WTC11 (cell line): ENCODE data around the gene KIAA1671. TPM values are rescaled to one million over a fixed set of nuclear protein-coding genes. Genes with fewer than 3 reads are reported as not detected.

Experiments used
- ATAC-seq: fragments of 200-7000 bp; cut with Tn5 transposase; 2 replicates; pipeline ENCODE4 v1.10.0; 2021; ENCODE audit warnings: mild to moderate bottlenecking, moderate library complexity
- CTCF ChIA-PET: fragments of 300-600 bp; sonication (Branson Sonifier 250); formaldehyde crosslinking; loops from one replicate; lab custom pipeline; 2021; ENCODE audit warnings: antibody characterized with exemption; lab: Charles Lee
- POLR2A ChIA-PET: fragments of 350-600 bp; sonication (Branson Sonifier 250); formaldehyde crosslinking; loops from one replicate; lab custom pipeline; 2021; ENCODE audit warnings: antibody characterized with exemption; lab: Charles Lee
- DNase-seq: peaks from one replicate; pipeline ENCODE4 v3.0.0; 2021; ENCODE audit warnings: low spot score
- H3K27ac Mint-ChIP-seq: 2 replicates; pipeline ENCODE4 v1.8.0; 2021; ENCODE audit warnings: mixed read lengths
- H3K27me3 Mint-ChIP-seq: 2 replicates; pipeline ENCODE4 v1.8.0; 2021; ENCODE audit warnings: low read depth, mild to moderate bottlenecking, moderate library complexity, mixed read lengths
- H3K36me3 Mint-ChIP-seq: 2 replicates; pipeline ENCODE4 v1.8.0; 2021; ENCODE audit warnings: mixed read lengths
- H3K4me1 Mint-ChIP-seq: 2 replicates; pipeline ENCODE4 v1.8.0; 2022; ENCODE audit warnings: mixed read lengths
- H3K4me3 Mint-ChIP-seq: 2 replicates; pipeline ENCODE4 v1.8.0; 2021; ENCODE audit warnings: mild to moderate bottlenecking, moderate library complexity, mixed read lengths
- H3K9me3 Mint-ChIP-seq: 2 replicates; pipeline ENCODE4 v1.8.0; 2021; ENCODE audit warnings: mixed read lengths
- CREB1 ChIP-seq: sonication (generic); formaldehyde crosslinking; IDR thresholded peaks from 2 replicates; pipeline ENCODE4 v1.8.0; 2023; ENCODE audit warnings: mild to moderate bottlenecking, missing genetic modification reagents
- CREM ChIP-seq: sonication (generic); formaldehyde crosslinking; IDR thresholded peaks from 2 replicates; pipeline ENCODE4 v1.8.1; 2022; ENCODE audit warnings: mild to moderate bottlenecking, missing genetic modification reagents, moderate library complexity
- GRHL2 ChIP-seq: fragments of 250-450 bp; sonication (Bioruptor Pico); IDR thresholded peaks from 2 replicates; pipeline ENCODE4 v1.8.0; 2022; ENCODE audit warnings: mild to moderate bottlenecking, moderate library complexity; ENCODE audit not compliant: insufficient replicate concordance, severe bottlenecking
- HMGA2 ChIP-seq: fragments of 250-450 bp; sonication (Bioruptor Pico); IDR thresholded peaks from 2 replicates; pipeline ENCODE4 v1.4.0; 2021; ENCODE audit warnings: mild to moderate bottlenecking, moderate library complexity
- MYBL2 ChIP-seq: sonication (generic); formaldehyde crosslinking; IDR thresholded peaks from 2 replicates; pipeline ENCODE4 v1.8.1; 2023; ENCODE audit warnings: mild to moderate bottlenecking, moderate library complexity, missing genetic modification reagents
- NR1H2 ChIP-seq: sonication (generic); formaldehyde crosslinking; IDR thresholded peaks from 2 replicates; pipeline ENCODE4 v1.9.0; 2021; ENCODE audit warnings: mild to moderate bottlenecking, moderate library complexity, missing genetic modification reagents
- OVOL2 ChIP-seq: fragments of 250-450 bp; sonication (Bioruptor Pico); IDR thresholded peaks from 2 replicates; pipeline ENCODE4 v1.9.0; 2021; ENCODE audit warnings: mild to moderate bottlenecking, borderline replicate concordance
- SMAD3 ChIP-seq: sonication (generic); formaldehyde crosslinking; IDR thresholded peaks from 2 replicates; pipeline ENCODE4 v1.8.0; 2022; ENCODE audit warnings: missing genetic modification reagents, mild to moderate bottlenecking, borderline replicate concordance
- SOX15 ChIP-seq: fragments of 250-450 bp; sonication (Bioruptor Pico); IDR thresholded peaks from 2 replicates; pipeline ENCODE4 v1.9.0; 2021; ENCODE audit warnings: mild to moderate bottlenecking
- TEAD4 ChIP-seq: sonication (generic); formaldehyde crosslinking; IDR thresholded peaks from 2 replicates; pipeline ENCODE4 v1.8.0; 2022; ENCODE audit warnings: mild to moderate bottlenecking, missing genetic modification reagents
- ZNF317 ChIP-seq: sonication (generic); formaldehyde crosslinking; IDR thresholded peaks from 2 replicates; pipeline ENCODE4 v1.8.1; 2023; ENCODE audit warnings: low read depth, mild to moderate bottlenecking, moderate library complexity, missing genetic modification reagents, borderline replicate concordance
- total RNA-seq: library from RNA; stranded (reverse); gene quantifications from 3 replicates; pipeline ENCODE4 v1.2.3, GENCODE V29; 2021
- TF ChIP-seq, protein P1 (sequence below): sonication (generic); formaldehyde crosslinking; conservative IDR thresholded peaks from 2 replicates; pipeline ENCODE4 v1.8.1; 2022; ENCODE audit warnings: mild to moderate bottlenecking, missing genetic modification reagents
- TF ChIP-seq, protein P2 (sequence below): sonication (generic); formaldehyde crosslinking; IDR thresholded peaks from 2 replicates; pipeline ENCODE4 v1.8.0; 2022; ENCODE audit warnings: mild to moderate bottlenecking, missing genetic modification reagents
- TF ChIP-seq, protein P3 (sequence below): fragments of 250-450 bp; sonication (Bioruptor Pico); IDR thresholded peaks from 2 replicates; pipeline ENCODE4 v1.9.0; 2021; ENCODE audit warnings: mild to moderate bottlenecking, borderline replicate concordance
- TF ChIP-seq, protein P4 (sequence below): sonication (generic); formaldehyde crosslinking; conservative IDR thresholded peaks from 2 replicates; pipeline ENCODE4 v1.8.1; 2023; ENCODE audit warnings: mild to moderate bottlenecking, low read depth, missing genetic modification reagents, moderate library complexity
- TF ChIP-seq, protein P5 (sequence below): sonication (generic); formaldehyde crosslinking; IDR thresholded peaks from 2 replicates; pipeline ENCODE4 v1.8.1; 2023; ENCODE audit warnings: mild to moderate bottlenecking, missing genetic modification reagents, moderate library complexity
- TF ChIP-seq, protein P6 (sequence below): sonication (generic); formaldehyde crosslinking; IDR thresholded peaks from 2 replicates; pipeline ENCODE4 v1.8.1; 2023; ENCODE audit warnings: mild to moderate bottlenecking, moderate library complexity, missing genetic modification reagents

KIAA1671 gene
- total RNA-seq, 1 experiment from 2014 or later, result 26.0 TPM

DNA sequence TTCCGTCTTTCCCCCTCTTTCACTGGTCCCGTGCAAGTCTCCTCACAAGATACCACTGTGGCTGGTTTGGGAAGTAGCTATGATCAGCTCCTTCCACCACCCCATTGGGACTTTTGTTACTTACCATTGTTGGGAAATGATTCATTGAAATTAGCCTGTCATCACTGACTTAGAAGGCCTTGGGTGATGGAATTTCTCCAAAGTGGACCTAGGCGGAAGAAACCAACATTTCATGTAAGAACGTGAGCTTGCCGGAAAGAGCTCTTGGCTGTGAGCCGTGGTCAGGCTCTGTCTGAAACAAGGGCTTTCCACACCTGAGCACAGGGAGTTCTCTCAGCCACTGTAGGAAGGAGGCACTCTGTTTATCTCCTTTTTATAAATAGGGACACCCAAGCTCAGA lies 223.7 kb downstream of the KIAA1671 start:
- Mint-ChIP-seq H3K9me3 (peaks cover 8% of the 10 kb centered on the region), H3K27ac (peak overlapping the region; percentile 67), H3K27me3 (no peaks in the 10 kb centered on the region), H3K4me3 (no peak overlapping the region), H3K4me1 (peaks cover 7% of the 10 kb centered on the region), H3K36me3 (peaks cover 16% of the 10 kb centered on the region)
- ATAC-seq (no peak), DNase-seq (no peak)
- TF ChIP-seq ZNF317 (CRISPR knock-in tag) (no peak), GRHL2 (CRISPR knock-in tag) (no peak), OVOL2 (CRISPR knock-in tag) (no peak), CREB1 (no peak)
- TF ChIP-seq, protein P1, sequence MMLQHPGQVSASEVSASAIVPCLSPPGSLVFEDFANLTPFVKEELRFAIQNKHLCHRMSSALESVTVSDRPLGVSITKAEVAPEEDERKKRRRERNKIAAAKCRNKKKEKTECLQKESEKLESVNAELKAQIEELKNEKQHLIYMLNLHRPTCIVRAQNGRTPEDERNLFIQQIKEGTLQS (CRISPR knock-in tag), result no peak
- TF ChIP-seq, protein P2, sequence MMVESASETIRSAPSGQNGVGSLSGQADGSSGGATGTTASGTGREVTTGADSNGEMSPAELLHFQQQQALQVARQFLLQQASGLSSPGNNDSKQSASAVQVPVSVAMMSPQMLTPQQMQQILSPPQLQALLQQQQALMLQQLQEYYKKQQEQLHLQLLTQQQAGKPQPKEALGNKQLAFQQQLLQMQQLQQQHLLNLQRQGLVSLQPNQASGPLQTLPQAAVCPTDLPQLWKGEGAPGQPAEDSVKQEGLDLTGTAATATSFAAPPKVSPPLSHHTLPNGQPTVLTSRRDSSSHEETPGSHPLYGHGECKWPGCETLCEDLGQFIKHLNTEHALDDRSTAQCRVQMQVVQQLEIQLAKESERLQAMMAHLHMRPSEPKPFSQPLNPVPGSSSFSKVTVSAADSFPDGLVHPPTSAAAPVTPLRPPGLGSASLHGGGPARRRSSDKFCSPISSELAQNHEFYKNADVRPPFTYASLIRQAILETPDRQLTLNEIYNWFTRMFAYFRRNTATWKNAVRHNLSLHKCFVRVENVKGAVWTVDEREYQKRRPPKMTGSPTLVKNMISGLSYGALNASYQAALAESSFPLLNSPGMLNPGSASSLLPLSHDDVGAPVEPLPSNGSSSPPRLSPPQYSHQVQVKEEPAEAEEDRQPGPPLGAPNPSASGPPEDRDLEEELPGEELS (CRISPR knock-in tag), result no peak
- TF ChIP-seq, protein P3, sequence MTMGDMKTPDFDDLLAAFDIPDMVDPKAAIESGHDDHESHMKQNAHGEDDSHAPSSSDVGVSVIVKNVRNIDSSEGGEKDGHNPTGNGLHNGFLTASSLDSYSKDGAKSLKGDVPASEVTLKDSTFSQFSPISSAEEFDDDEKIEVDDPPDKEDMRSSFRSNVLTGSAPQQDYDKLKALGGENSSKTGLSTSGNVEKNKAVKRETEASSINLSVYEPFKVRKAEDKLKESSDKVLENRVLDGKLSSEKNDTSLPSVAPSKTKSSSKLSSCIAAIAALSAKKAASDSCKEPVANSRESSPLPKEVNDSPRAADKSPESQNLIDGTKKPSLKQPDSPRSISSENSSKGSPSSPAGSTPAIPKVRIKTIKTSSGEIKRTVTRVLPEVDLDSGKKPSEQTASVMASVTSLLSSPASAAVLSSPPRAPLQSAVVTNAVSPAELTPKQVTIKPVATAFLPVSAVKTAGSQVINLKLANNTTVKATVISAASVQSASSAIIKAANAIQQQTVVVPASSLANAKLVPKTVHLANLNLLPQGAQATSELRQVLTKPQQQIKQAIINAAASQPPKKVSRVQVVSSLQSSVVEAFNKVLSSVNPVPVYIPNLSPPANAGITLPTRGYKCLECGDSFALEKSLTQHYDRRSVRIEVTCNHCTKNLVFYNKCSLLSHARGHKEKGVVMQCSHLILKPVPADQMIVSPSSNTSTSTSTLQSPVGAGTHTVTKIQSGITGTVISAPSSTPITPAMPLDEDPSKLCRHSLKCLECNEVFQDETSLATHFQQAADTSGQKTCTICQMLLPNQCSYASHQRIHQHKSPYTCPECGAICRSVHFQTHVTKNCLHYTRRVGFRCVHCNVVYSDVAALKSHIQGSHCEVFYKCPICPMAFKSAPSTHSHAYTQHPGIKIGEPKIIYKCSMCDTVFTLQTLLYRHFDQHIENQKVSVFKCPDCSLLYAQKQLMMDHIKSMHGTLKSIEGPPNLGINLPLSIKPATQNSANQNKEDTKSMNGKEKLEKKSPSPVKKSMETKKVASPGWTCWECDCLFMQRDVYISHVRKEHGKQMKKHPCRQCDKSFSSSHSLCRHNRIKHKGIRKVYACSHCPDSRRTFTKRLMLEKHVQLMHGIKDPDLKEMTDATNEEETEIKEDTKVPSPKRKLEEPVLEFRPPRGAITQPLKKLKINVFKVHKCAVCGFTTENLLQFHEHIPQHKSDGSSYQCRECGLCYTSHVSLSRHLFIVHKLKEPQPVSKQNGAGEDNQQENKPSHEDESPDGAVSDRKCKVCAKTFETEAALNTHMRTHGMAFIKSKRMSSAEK (CRISPR knock-in tag), result no peak
- POLR2A ChIA-PET, result no interaction called here
- CTCF ChIA-PET, result interaction anchor here (0.8 to 1.5 kb wide), 4 partner anchors 9 to 127 kb away, joined by 3 to 4 read pairs (median 4); no protein-coding TSS in a partner anchor

DNA sequence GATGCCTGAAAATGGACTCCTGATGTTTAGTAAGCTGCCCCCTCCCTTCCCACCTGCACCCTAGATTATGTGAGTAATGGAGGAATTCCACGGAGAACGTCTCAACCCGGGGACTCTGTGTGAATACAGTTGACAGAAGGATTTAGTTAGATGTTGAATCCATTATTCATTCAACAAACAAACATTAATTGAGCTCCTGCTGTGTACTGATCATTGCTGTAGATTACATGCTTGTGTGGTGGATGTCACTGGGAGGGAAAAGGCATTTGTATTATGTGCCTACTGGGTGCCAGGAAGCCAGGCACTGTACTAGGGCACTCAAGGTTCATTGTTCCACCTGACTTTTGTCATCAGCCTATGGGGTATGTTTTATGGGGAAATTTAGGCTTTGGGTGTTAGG lies 224.3 kb downstream of the KIAA1671 start:
- TF ChIP-seq CREM (CRISPR knock-in tag), result no peak
- no peak for TF ChIP-seq TEAD4 (CRISPR knock-in tag)
- no peak for TF ChIP-seq NR1H2
- TF ChIP-seq, protein P4, sequence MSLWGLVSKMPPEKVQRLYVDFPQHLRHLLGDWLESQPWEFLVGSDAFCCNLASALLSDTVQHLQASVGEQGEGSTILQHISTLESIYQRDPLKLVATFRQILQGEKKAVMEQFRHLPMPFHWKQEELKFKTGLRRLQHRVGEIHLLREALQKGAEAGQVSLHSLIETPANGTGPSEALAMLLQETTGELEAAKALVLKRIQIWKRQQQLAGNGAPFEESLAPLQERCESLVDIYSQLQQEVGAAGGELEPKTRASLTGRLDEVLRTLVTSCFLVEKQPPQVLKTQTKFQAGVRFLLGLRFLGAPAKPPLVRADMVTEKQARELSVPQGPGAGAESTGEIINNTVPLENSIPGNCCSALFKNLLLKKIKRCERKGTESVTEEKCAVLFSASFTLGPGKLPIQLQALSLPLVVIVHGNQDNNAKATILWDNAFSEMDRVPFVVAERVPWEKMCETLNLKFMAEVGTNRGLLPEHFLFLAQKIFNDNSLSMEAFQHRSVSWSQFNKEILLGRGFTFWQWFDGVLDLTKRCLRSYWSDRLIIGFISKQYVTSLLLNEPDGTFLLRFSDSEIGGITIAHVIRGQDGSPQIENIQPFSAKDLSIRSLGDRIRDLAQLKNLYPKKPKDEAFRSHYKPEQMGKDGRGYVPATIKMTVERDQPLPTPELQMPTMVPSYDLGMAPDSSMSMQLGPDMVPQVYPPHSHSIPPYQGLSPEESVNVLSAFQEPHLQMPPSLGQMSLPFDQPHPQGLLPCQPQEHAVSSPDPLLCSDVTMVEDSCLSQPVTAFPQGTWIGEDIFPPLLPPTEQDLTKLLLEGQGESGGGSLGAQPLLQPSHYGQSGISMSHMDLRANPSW, result no peak
- TF ChIP-seq, protein P5, sequence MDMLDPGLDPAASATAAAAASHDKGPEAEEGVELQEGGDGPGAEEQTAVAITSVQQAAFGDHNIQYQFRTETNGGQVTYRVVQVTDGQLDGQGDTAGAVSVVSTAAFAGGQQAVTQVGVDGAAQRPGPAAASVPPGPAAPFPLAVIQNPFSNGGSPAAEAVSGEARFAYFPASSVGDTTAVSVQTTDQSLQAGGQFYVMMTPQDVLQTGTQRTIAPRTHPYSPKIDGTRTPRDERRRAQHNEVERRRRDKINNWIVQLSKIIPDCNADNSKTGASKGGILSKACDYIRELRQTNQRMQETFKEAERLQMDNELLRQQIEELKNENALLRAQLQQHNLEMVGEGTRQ (CRISPR knock-in tag), result no peak
- no peak for TF ChIP-seq MYBL2 (CRISPR knock-in tag)
- TF ChIP-seq SOX15 (CRISPR knock-in tag), result no peak
- TF ChIP-seq HMGA2 (CRISPR knock-in tag), result no peak
- TF ChIP-seq, protein P6, sequence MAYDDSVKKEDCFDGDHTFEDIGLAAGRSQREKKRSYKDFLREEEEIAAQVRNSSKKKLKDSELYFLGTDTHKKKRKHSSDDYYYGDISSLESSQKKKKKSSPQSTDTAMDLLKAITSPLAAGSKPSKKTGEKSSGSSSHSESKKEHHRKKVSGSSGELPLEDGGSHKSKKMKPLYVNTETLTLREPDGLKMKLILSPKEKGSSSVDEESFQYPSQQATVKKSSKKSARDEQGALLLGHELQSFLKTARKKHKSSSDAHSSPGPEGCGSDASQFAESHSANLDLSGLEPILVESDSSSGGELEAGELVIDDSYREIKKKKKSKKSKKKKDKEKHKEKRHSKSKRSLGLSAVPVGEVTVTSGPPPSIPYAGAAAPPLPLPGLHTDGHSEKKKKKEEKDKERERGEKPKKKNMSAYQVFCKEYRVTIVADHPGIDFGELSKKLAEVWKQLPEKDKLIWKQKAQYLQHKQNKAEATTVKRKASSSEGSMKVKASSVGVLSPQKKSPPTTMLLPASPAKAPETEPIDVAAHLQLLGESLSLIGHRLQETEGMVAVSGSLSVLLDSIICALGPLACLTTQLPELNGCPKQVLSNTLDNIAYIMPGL (CRISPR knock-in tag), result no peak
- TF ChIP-seq SMAD3, result no peak
- TF ChIP-seq, all 79 proteins: peak for 0
- POLR2A ChIA-PET, result no interaction called here
- Mint-ChIP-seq H3K4me3 (no peak overlapping the region), H3K9me3 (peaks cover 8% of the 10 kb centered on the region), H3K27ac (no peak overlapping the region), H3K27me3 (no peaks in the 10 kb centered on the region), H3K36me3 (peaks cover 19% of the 10 kb centered on the region), H3K4me1 (peaks cover 7% of the 10 kb centered on the region)
- DNase-seq, result no peak
- no peak for ATAC-seq
- CTCF ChIA-PET, result interaction anchor here (1.4 to 1.5 kb wide), 2 partner anchors 10 to 95 kb away, joined by 3 to 4 read pairs; no protein-coding TSS in a partner anchor
